Stimulated activated CD4-positive, alpha-beta T cell treated with anti-CD3 and anti-CD28 coated beads, Interleukin-12 subunit alpha, Interleukin-12 subunit beta, amount 100 ng/mL, for 24 hours (primary cell): Measurements from ENCODE around the gene UNC93A.
A peak's percentile ranks its signal among the peaks of the same experiment; 100 is the strongest.
"Not testable (repeated sequence)": the region's sequence is repeated elsewhere in the genome, so short reads cannot be mapped to it uniquely, and the experiment has no call there.

Source experiments
- DNase-seq, 2 experiments: peaks; one replicate each; pipeline ENCODE4 v3.0.0-alpha.2; 2020; ENCODE audit warnings: low read depth in 2 of 2

The UNC93A gene

DNA sequence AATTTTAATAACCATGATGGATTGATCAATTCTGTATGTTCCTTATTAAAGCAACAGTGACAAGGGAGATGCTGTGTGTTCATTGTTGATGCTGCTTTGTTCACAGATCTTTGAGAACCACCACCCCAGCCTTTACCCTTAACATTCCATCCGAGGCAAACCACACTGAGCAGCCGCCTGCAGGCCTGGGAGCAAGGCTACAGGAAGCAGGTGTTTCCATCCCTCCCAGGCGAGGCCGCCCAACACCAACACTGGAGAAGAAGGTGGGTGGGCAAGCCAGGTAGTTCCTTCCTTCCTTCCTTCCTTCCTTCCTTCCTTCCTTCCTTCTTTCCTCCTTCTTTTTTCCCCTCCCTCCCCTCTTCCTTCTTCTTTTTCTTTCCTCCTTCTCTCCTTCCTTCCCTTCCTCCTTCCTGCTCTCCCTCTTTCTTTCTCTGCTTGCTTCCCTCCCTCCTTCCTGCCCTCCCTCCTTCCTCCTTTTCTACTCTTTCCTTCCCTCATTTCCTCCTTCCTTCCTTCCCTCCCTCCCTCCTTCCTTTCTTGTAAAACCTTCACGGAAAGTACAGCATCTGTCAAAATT is 47.5 kb downstream of the UNC93A start:
- DNase-seq = no peak

DNA sequence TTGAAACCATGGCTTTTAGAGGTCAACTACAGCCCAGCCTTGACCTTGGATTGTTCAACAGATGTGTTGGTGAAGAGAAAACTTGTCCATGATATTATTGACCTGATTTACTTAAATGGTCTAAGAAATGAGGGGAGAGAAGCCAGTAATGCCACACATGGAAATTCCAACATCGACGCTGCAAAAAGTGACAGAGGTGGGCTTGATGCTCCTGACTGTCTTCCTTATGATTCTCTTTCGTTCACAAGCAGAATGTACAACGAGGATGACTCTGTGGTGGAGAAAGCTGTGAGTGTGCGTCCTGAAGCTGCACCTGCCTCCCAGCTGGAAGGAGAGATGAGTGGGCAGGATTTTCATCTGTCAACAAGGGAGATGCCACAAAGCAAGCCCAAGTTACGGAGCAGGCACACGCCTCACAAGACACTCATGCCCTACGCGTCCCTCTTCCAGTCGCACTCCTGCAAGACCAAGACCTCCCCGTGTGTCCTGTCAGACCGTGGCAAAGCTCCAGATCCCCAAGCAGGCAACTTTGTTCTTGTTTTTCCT is 50.0 kb downstream of the UNC93A start:
- no peak for DNase-seq

DNA sequence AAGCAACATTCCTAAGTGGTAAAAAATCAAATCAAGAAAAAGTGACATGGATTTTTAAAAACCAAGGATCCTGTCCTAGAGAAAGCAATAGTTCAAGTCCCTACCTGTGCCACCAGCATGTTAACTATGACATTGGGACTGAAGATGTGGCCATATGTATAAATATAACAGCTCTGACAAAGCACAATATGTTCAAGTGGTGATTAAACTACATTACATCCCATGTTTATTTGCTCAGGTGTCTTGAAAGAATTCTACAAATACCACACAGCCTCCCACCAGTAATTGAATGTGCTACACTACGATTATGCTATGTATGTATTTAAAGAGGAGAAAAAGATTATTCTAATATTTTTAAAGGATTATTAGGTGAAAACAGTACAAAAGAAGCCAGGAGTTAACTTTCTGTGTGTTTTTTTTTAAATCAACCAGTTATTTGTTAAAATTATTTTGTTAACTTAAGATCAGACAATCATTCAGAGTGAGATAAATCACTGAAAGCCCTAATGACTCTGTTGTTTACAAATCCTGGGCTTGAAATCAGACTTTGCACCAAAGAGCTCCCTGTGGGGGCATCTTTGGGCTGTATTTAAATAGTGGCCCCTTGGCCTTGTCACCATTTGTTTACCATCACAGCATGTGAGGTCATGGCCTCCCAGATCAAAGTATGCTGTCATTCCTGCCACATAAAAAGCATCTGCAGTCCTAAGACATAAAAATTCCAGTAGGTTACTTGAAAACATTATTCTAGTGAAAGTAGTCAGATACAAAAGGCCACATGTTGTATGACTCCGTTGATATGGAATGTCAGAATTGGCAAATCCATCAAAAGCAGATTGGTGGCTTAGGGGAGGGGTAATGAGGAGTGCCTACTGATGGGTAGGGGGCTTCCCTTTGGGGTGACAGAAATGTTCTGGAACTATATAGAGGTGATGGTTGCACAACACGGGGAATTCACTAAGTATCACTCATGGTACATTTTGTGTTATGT is 50.8 kb downstream of the UNC93A start:
- DNase-seq = no peak

DNA sequence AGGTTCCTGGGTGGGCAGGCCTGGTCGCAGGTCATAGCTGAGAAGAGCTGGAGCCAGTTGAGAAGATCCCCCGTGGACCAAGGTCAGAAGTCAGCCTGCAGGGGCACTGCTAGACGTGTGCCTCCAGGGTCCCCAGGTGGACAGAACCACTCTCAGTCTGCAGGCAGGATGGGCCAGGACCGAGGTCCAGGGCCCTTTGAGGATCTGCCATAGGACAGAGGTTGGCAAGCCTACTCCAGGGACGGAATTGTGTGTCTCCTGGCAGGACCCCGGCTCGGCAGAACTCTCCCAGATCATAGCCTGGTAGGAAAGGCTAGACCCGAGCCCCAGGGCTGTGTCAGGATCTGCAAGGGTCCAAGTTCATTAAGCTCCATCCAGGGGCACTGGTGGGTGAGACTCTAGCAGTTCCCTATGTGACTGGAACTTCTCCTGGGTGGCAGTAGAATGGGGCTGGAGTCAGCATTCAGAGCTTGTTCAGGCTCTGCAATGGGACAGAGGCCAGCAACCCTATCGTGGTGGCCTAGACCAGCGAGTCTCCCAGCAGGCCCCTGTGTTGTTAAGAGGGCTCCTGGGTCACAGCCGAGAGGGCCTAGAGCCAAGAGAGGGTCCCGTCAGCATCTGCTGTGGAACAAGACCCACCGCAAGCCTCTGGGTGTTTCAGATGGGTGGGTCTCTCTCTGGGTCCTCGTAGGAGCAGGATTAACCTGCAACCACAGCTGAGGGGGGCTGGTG is 51.9 kb downstream of the UNC93A start:
- no peak for DNase-seq

DNA sequence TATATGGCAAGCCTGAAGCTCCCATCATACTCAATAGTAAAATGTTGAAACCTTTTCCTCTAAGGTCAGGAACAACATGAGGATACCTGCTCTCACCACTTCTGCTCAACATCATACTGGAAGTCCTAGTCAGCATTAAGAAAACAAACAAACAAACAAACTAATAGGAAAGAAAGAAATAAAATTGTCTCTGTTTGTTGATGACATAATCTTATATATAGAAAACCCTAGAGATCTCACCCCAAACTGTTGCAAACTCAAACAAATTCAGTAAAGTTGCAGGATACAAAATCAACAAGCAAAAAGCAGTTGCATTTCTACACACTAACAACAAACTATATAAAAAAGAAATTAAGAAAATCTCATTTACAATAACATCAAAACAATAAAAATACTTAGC is 54.2 kb downstream of the UNC93A start:
- DNase-seq = no peak

DNA sequence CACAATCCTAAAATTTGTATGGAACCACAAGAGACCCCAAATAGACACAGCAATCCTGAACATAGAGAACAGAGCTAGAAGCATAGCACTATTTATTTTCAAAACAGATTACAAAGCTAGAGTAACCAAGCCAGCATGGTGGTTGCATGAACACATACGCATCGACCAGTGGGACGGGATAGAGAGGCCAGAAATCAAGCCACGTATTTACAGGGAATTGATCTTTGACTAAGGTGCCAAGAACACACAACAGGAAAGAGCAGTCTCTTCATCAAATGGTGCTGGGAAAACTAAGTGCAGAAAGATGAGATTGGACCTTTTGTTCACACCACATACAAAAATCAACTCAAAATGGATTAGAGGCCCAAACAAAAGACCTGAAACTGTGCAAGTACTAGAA is 54.8 kb downstream of the UNC93A start:
- DNase-seq = no peak

DNA sequence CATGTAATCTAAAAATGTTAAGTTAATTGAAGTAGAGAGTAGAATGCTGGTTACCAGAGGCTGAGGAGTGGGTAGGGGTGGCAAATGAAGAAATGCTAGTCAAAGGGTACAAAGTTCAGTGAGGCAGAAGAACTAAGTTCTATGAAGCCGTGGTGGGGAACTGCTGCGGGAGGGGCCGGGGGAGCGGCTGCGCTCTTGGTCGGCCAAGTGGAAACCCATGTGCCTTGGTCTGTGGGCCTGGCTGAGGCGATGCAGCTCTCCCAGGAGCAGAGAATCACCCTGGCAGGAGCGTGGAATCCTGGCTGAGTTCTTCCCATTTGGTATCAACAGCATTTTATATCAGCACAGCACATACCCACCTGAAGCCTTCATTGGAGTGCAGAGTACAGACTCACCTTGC is 56.1 kb downstream of the UNC93A start:
- no peak for DNase-seq

DNA sequence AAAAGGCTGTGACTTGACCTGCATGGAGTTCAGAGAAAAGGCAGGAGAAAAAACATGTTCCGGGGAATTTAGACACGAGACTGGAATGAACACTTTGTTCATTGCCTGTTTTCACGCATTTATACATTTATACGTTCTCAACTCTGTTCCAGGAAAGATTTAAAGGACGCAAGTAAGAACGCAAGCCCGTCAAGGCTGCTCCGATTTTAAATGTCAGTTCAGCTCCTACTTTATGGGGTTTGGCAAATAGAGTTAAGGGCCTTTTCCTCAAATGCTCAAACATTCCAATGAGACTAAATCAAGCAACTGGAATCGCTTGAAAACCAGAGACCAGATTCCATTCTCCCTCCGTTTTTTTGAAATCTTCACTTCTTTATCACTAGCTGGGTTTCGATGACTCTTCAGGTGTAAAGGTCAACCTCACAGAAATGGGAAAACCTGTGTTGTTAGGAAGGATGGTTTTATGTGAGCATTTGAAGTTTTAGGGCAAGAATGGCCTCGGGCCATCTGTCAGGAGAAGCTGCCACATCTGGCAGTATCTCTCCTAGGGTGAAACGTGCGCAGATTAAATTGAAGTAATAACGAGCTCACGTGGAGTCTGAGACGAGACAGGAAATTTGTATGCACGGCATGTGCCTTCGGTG is 58.6 kb downstream of the UNC93A start:
- DNase-seq = no peak

DNA sequence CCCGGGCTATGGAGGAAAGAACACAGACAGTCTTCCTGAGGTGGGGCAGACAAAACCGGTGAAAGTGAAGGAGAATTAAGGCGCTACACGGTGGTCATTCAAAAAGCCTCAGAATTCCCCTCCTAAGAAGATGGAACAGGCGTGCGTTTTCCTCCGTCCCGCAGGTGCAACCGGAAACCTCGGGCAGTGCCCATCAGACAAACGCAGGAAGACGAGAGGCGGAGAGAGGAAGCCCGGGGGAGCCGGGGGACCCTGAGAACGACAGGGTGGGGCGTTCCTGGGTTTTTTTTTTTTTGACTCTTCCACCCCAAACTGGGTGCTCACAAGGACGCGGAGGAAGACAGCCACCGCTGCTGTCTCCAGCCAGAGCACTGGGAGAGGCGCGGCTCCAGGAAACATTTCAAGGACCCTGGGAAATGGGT is 59.2 kb downstream of the UNC93A start:
- DNase-seq = peak in 1 of 2 experiments; percentile 7

DNA sequence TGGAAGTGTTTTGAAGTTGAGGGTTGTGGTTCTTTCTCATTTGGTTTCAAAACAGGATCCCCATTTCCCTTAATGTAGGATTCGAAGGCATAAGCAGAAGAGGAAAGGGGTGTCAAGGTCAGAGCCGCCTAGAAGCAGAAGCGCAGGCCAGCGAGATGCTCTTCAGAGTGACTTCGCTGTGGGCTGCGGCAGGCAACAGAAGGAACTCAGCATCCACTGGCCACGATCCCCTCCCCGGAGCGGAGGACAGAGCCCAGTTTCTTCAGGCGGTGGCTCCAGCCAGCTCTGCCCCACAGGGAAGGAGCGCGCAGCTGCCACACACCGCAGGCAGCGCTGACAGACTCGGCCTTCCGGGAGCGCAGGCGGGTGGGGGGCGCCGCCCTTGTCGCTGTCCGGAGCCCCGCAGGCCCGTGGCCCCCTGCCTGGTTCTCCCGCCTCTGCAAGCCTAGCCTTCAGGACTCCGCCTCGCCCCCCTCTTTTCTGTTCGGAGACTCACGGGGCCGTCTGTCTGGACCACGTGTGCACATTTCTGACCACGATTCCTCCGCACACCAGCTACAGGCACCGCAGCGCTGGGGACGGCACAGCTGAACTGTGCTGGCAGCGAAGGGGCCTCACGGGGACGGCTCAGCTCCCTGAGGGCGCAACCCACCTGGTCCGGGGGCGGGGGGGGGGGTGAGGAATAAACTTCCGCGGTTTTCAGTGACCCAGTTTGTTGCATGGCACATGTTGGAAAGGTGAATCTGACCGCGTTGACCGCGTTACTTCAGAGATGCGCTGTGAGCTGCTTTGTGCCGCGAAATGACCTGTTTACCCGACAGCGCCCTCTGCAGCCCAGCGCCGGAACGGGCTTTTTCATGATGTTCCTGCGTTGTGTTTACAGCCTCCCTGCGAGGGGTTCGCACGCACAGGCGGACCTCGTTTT is 59.9 kb downstream of the UNC93A start:
- DNase-seq = peak; percentile 71 to 88

DNA sequence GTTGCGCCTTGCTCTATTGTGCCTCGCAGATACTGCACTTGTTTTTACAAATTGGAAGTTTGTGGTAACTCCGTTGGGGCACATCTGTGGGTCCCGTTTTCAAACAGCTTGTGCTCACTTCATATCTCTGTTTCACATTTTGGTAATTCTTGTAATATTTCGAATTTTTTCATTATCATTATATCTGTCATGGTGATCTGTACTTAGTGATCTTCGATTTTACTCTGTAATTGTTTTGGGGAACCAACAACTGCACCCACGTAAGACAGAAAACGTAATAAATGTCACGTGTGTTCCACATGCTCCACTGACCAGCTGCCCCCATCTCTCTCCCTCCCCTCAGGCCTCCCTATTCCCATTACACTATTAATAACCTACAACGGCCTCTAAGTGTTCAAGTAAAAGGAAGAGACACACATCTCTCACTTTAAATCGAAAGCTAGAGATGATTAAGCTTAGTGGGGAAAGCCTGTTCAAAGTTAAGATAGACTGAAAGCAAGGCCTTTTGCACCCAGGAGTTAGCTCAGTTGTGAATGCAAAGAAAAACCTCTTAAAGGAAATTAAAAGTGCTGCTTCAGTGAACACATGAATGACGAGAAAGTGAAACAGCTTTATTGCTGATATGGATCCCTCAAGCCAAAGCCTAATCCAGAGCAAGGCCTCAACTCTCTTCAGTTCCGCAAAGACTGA is 60.7 kb downstream of the UNC93A start:
- no peak for DNase-seq

DNA sequence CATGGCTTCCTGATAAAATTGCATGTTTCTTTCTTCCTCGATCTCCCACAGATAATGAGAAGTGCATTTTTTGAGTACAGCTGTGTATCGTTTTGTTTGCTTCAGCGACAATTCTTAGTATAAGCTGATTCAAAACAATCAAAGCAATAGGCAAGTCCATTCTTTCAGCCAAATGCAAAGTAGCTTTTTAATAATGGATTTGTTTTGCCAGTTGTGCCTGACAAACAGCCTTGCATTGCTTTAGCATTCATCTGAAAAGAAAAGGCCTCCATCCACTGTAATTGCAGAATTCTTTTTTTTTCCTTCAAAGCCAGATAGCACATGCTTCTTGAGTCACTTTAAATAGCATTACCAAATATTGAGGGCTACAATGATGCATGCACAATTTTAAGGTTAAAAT is 65.8 kb downstream of the UNC93A start:
- DNase-seq = no peak

DNA sequence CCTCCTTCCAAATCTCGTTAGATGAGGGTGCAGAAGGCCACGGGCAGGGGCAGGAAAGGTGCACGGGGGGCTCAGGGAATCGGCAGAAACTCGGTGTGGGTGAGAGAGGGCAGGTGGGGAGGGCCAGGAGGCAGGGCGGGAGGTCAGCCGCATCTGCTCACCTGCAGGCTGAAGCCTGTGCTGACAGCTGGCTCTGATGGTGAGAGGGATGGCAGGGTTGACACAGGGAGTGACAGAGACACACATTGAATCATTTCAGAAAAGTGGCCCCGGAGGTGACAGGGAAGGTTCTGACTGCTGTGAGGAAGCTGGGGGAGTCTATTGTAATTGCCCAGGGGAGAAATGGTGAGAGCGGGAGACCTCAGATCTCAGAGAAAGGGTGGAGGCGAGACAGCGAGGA is 67.3 kb downstream of the UNC93A start:
- not testable (repeated sequence) for DNase-seq

DNA sequence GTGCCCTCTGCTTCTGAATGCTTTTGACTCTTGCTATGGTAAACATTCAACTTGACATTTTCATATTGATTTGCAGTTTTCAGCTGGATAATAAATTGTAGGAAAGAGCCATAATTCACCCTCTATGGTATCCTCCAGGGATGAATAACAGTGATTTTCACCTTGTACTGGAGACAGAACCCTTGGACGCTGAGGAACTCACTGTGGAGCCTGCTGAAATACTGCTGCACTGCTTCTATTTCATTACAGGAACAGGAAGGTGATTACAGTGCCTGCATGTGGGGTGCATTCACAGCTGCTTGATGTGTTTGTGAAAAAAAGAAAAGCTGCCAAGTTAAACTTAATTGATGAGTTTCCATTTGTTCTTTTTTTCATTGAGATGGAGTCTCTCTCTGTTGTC is 70.1 kb downstream of the UNC93A start:
- DNase-seq = not testable (repeated sequence)
